ENCODE data around the gene WNK4. TPM values are rescaled to one million over a fixed set of nuclear protein-coding genes. Genes with fewer than 3 reads are reported as not detected.
A peak's percentile ranks its signal among the peaks of the same experiment; 100 is the strongest.

Gene WNK4
- total RNA-seq, 2 experiments from 2014 or later: 0.42 to 0.74 TPM

DNA sequence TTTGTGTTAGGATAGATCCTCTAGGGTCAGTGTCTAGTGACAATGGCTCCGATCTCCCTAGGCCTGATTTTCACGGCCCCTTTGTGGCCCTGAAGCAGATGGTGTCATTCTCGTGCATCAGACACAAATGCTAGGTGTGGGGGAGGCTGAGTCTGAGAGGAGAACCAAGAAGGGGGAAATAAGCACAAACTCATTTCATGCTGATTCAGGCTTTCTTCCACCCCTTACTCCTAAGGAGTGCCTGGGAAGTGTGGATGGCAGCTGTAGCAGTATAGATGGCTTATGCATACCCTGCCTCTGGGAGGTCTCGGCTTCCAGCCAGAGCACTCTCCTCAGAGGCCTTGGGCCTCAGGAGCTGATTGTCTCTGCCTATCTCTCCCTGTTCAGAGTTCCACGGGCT is 1.8 kb upstream of the WNK4 start:
- intact Hi-C loops (cut with DNase I, micrococcal nuclease): no loop called here
- no peak for ATAC-seq (ENCODE audit: poor library complexity)
- H3K27me3 Mint-ChIP-seq: peaks cover 31% of the 10 kb centered on the region
- H3K9me3 Mint-ChIP-seq: no peaks in the 10 kb centered on the region
- Histone ChIP-seq H3K9me3 (ENCODE audit: control insufficient read depth in 1 of 2, insufficient read depth in 1 of 2, low read length in 2 of 2) (peaks cover 0 to 14% of the 10 kb centered on the region in 2 experiments), H3K4me1 (ENCODE audit: insufficient read depth, low read length) (peaks cover 17% of the 10 kb centered on the region), H3K4me3 (ENCODE audit: low read length) (no peak overlapping the region), H3K27ac (ENCODE audit: low read depth in 1 of 2, low read length in 2 of 2) (no peak overlapping the region), H3K36me3 (ENCODE audit: insufficient read depth, low read length) (peaks cover 47% of the 10 kb centered on the region), H3K27me3 (ENCODE audit: control insufficient read depth in 1 of 2, insufficient read depth in 2 of 2, low read length in 2 of 2) (peaks cover 31 to 35% of the 10 kb centered on the region in 2 experiments)
- no peak for DNase-seq
- no peak overlapping the region for H3K27ac Mint-ChIP-seq
- no peak overlapping the region for H3K4me3 Mint-ChIP-seq
- peaks cover 62% of the 10 kb centered on the region for H3K36me3 Mint-ChIP-seq (ENCODE audit: low read depth)
- ChIA-PET POLR2A (no interaction called here), CTCF (no interaction called here)
- H3K4me1 Mint-ChIP-seq (ENCODE audit: low read depth): peaks cover 42% of the 10 kb centered on the region
- TF ChIP-seq, protein P1, sequence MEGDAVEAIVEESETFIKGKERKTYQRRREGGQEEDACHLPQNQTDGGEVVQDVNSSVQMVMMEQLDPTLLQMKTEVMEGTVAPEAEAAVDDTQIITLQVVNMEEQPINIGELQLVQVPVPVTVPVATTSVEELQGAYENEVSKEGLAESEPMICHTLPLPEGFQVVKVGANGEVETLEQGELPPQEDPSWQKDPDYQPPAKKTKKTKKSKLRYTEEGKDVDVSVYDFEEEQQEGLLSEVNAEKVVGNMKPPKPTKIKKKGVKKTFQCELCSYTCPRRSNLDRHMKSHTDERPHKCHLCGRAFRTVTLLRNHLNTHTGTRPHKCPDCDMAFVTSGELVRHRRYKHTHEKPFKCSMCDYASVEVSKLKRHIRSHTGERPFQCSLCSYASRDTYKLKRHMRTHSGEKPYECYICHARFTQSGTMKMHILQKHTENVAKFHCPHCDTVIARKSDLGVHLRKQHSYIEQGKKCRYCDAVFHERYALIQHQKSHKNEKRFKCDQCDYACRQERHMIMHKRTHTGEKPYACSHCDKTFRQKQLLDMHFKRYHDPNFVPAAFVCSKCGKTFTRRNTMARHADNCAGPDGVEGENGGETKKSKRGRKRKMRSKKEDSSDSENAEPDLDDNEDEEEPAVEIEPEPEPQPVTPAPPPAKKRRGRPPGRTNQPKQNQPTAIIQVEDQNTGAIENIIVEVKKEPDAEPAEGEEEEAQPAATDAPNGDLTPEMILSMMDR (IDR thresholded peaks at IDR 0.05): no peak

DNA sequence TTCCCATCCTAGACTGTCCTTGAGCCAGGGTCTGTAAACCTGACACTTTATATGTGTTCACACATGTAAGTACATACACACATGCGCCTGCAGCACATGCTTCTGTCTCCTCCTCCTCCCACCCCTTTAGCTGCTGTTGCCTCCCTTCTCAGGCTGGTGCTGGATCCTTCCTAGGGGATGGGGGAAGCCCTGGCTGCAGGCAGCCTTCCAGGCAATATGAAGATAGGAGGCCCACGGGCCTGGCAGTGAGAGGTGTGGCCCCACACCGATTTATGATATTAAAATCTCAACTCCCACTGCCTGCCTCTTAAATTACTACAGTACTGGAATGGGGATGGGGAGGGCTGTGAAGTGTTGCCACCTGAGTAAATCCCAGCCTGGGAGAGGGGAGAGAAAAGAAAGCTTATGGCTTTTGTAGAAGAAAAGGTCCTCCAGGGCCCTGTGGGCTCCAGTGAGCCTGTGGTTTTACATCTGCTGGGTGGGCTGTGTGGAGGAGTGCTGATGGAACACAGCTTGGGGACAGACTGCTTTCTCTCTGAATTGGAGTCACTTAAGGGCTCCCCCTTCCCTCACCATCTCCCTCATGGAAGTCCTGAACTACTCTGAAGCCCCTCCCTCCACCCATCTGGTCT is 990 bp upstream of the WNK4 start:
- ATAC-seq (ENCODE audit: poor library complexity): no peak
- CTCF ChIA-PET: no interaction called here
- H3K27ac Mint-ChIP-seq: no peak overlapping the region

DNA sequence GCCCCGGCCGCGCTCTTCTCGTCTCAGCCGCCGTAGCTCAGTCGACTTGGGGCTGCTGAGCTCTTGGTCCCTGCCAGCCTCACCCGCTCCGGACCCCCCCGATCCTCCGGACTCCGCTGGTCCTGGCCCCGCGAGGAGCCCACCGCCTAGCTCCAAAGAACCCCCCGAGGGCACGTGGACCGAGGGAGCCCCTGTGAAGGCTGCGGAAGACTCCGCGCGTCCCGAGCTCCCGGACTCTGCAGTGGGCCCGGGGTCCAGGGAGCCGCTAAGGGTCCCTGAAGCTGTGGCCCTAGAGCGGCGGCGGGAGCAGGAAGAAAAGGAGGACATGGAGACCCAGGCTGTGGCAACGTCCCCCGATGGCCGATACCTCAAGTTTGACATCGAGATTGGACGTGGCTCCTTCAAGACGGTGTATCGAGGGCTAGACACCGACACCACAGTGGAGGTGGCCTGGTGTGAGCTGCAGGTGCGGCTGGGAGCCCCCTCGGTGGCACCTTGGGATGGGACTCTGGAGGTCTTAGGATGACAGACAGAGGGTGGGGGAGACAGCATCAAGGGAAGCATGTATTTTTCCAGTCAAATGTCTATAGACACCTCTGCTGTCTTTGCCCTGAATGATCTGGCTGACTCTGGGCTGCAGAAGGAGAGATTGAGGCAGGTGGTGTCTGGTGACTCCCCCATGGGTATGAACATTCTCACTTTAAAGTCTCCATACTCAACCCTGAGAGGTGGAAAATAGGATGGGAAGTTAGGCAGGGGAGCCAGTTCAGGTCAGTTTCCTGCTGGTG is 635 bp downstream of the WNK4 start:
- Histone ChIP-seq H3K4me1 (ENCODE audit: insufficient read depth, low read length) (peaks cover 30% of the 10 kb centered on the region), H3K27me3 (ENCODE audit: control insufficient read depth in 1 of 2, insufficient read depth in 2 of 2, low read length in 2 of 2) (peaks cover 56 to 60% of the 10 kb centered on the region in 2 experiments), H3K27ac (ENCODE audit: low read depth in 1 of 2, low read length in 2 of 2) (no peak overlapping the region), H3K36me3 (ENCODE audit: insufficient read depth, low read length) (peaks cover 35% of the 10 kb centered on the region), H3K9me3 (ENCODE audit: control insufficient read depth in 1 of 2, insufficient read depth in 1 of 2, low read length in 2 of 2) (peaks cover 0 to 27% of the 10 kb centered on the region in 2 experiments), H3K4me3 (ENCODE audit: low read length) (no peak overlapping the region)
- Mint-ChIP-seq H3K9me3 (no peaks in the 10 kb centered on the region), H3K4me1 (ENCODE audit: low read depth) (peaks cover 36% of the 10 kb centered on the region), H3K27me3 (peaks cover 54% of the 10 kb centered on the region), H3K4me3 (no peak overlapping the region), H3K27ac (no peak overlapping the region), H3K36me3 (ENCODE audit: low read depth) (peaks cover 40% of the 10 kb centered on the region)
- TF ChIP-seq, protein P1 (IDR thresholded peaks at IDR 0.05): no peak
- intact Hi-C loops (cut with DNase I, micrococcal nuclease): no loop called here
- CTCF ChIA-PET: no interaction called here
- ATAC-seq (ENCODE audit: poor library complexity): no peak
- no peak for DNase-seq
- POLR2A ChIA-PET: interaction anchor here (1.2 to 2.0 kb wide), 2 partner anchors 17 to 20 kb away, joined by 4 to 5 read pairs; partner anchors contain the start of genes COA3 and RAMP2

More for the DNA sequence above, 990 bp upstream of the WNK4 start:
- intact Hi-C loops (cut with DNase I, micrococcal nuclease): no loop called here
- Histone ChIP-seq H3K36me3 (ENCODE audit: insufficient read depth, low read length) (peaks cover 47% of the 10 kb centered on the region), H3K27ac (ENCODE audit: low read depth in 1 of 2, low read length in 2 of 2) (no peak overlapping the region), H3K4me3 (ENCODE audit: low read length) (no peak overlapping the region), H3K4me1 (ENCODE audit: insufficient read depth, low read length) (peaks cover 20% of the 10 kb centered on the region), H3K27me3 (ENCODE audit: control insufficient read depth in 1 of 2, insufficient read depth in 2 of 2, low read length in 2 of 2) (peaks cover 39 to 44% of the 10 kb centered on the region in 2 experiments), H3K9me3 (ENCODE audit: control insufficient read depth in 1 of 2, insufficient read depth in 1 of 2, low read length in 2 of 2) (peaks cover 0 to 22% of the 10 kb centered on the region in 2 experiments)
- H3K4me1 Mint-ChIP-seq (ENCODE audit: low read depth): peaks cover 37% of the 10 kb centered on the region
- no peaks in the 10 kb centered on the region for H3K9me3 Mint-ChIP-seq
- H3K36me3 Mint-ChIP-seq (ENCODE audit: low read depth): peaks cover 53% of the 10 kb centered on the region
- TF ChIP-seq, protein P1 (IDR thresholded peaks at IDR 0.05): no peak
- H3K4me3 Mint-ChIP-seq: peak overlapping the region; percentile 20
- peaks cover 40% of the 10 kb centered on the region for H3K27me3 Mint-ChIP-seq
- no peak for DNase-seq
- POLR2A ChIA-PET: interaction anchor here (2.0 kb wide), 1 partner anchor 19 kb away, joined by 5 read pairs; the partner anchor contains the start of gene COA3
